Pancreas (tissue), 10 donors: ENCODE measurements around the gene MID1. TPM values are rescaled to one million over a fixed set of nuclear protein-coding genes. Genes with fewer than 3 reads are reported as not detected.

Source experiments
- ATAC-seq, 4 donors: fragments of 200-7000 bp; cut with Tn5 transposase; one replicate each; pipeline versions ENCODE4 v1.8.0 to v1.9.1; 2020; ENCODE audit warnings: mild to moderate bottlenecking in 4 of 4, moderate library complexity in 4 of 4
- DNase-seq, 6 donors: peaks; one replicate each; pipeline ENCODE4 v3.0.0-alpha.2; 2020
- FAIRE-seq: peaks from 2 replicates; lab custom pipeline; 2012; peaks lifted over from hg19 to GRCh38; lab: Jason Lieb, UNC
- H3K27ac ChIP-seq, 4 donors: fragments of 200-600 bp; sonication (generic); 1 replicate in 3 of 4; 2 replicates in 1 of 4; pipeline versions ENCODE4 v1.5.0 to v1.8.0; 2020
- H3K27me3 ChIP-seq, 4 donors: fragments of 200-600 bp; one replicate each; pipeline ENCODE4 v1.8.0; 2021
- H3K36me3 ChIP-seq, 3 donors: fragments of 200-600 bp; sonication (generic) in 1 of 3; one replicate each; pipeline versions ENCODE4 v1.5.0 to v1.8.0; 2020 to 2021
- H3K4me1 ChIP-seq, 3 donors: fragments of 200-600 bp; one replicate each; pipeline ENCODE4 v1.8.0; 2021
- H3K4me3 ChIP-seq, 4 donors: fragments of 200-600 bp; sonication (generic) in 2 of 4; one replicate each; pipeline versions ENCODE4 v1.5.0 to v1.8.0; 2020 to 2021
- H3K9me3 ChIP-seq, 4 donors: fragments of 200-600 bp; one replicate each; pipeline ENCODE4 v1.8.0; 2021
- WGBS, 2 donors: extraction: QIAGEN DNeasy Blood & Tissue Kit; methylation state at CpG; one replicate each; pipeline ENCODE4 v1.1.7; 2013; 5-methylcytosine and 5-hydroxymethylcytosine counted together
- intact Hi-C, 3 donors: fragments of 100-400 bp; cut with DNase I; formaldehyde crosslinking; loops; one replicate each; pipeline versions ENCODE4 v1.11.1 to v1.14.2; 2022
- polyA plus RNA-seq, 2 donors: library from polyadenylated mRNA; stranded (reverse); fragments of 200-250 nt; gene quantifications; one replicate each; pipeline ENCODE4 v1.2.3, GENCODE V29; 2013
- total RNA-seq, 6 donors: library from RNA; stranded (reverse); fragmentation: NEBNext Ultra II Directional in 4 of 6; extraction: Animal tissue kit (Norgen Biotek cat#: 25700) in 4 of 6; gene quantifications; one replicate each; pipeline versions ENCODE4 v1.2.1 to v1.2.4, GENCODE V29; 2021 to 2023
- TF ChIP-seq, protein P1 (sequence below), 4 donors: fragments of 200-600 bp; sonication (generic) in 3 of 4; IDR thresholded peaks; one replicate each; pipeline versions ENCODE4 v1.5.0 to v1.8.0; 2021; ENCODE audit warnings: antibody characterized with exemption in 4 of 4
- donor health status: healthy with polysubstance abuse.
- donor health status: DM: no; HTN: no; CAD: no; lungs with moderate emphysema.
- donor health status: DM: no; HTN: no; CAD: no.
- donor health status: control.
- donor health status: control.
- donor health status: Bipolar disorder and iron deficiency.
- donor health status: DM: yes; HTN: yes; CAD: no.
- donor health status: DM: no; HTN: no; CAD: no.
- donor health status: DM: no; HTN: no; CAD: no.
- donor health status: DM: yes; HTN: yes; CAD: no.

Gene MID1
- total and polyA plus RNA-seq, 8 donors, result 3.3 to 19.2 (median 5.1) TPM

DNA sequence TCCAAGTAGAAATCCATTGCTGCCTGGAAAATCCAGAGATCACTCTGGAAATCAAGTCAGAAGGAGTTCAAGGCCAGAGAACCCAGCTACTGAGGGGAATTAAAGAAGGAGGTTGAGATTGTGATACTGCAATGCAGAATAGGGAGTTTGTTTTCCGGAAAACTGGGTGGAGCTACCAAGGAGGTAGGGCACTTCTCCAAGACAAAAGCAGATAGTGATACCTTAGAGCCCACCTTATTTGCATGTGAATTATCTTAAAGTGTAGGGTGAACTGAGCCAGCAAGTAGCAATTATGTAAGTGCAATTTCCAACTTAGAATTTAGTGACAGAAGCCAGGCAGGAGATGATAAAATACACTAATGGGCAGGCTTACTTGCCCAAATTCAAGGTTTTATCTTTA lies 178.9 kb downstream of the MID1 start:
- Histone ChIP-seq H3K4me1 (no peaks in the 10 kb centered on the region), H3K27ac (no peak overlapping the region), H3K9me3 (no peaks in the 10 kb centered on the region), H3K36me3 (no peaks in the 10 kb centered on the region), H3K27me3 (peaks cover 0 to 3% (median under 1%) of the 10 kb centered on the region in 4 donors), H3K4me3 (no peak overlapping the region)
- WGBS, 2 donors, result 35 to 48% methylated on average over 1 of the region's 1 CpG
- TF ChIP-seq, protein P1, sequence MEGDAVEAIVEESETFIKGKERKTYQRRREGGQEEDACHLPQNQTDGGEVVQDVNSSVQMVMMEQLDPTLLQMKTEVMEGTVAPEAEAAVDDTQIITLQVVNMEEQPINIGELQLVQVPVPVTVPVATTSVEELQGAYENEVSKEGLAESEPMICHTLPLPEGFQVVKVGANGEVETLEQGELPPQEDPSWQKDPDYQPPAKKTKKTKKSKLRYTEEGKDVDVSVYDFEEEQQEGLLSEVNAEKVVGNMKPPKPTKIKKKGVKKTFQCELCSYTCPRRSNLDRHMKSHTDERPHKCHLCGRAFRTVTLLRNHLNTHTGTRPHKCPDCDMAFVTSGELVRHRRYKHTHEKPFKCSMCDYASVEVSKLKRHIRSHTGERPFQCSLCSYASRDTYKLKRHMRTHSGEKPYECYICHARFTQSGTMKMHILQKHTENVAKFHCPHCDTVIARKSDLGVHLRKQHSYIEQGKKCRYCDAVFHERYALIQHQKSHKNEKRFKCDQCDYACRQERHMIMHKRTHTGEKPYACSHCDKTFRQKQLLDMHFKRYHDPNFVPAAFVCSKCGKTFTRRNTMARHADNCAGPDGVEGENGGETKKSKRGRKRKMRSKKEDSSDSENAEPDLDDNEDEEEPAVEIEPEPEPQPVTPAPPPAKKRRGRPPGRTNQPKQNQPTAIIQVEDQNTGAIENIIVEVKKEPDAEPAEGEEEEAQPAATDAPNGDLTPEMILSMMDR (IDR thresholded peaks at IDR 0.05), result no peak
- ATAC-seq (no peak), DNase-seq (no peak), FAIRE-seq (no peak)
- intact Hi-C loops, result no loop called here

DNA sequence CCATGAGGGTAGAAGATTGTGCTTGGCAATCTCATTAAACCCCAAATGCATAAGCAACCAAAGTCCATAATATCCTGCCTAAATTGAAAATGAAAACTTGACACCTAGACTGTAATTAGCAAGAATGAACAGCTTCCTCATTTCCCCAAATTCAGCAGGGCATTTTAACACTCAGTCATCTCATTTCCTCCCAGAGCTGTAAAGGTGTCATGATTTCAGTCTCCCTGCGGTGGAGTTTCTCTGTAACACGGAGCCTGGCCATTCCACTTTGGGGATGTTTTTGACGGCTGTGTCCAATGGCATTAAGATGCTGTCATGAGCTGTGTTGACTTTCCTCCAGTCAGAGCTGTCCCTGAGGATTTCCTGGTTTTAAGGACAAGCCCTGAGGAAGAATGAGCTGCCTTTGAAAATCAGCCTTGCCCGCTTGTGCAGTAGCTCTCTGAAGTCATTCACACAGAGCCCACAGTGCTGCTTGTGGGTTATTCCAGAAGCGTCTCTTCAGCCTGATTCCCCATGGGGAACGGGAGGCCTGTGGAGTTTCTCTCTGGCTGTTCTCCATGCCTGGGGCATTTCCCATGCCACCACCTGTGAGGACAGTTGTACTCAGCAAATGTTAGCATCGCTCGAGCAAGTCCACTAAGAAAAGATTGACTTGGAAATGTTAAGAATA lies 187.0 kb downstream of the MID1 start:
- ATAC-seq (no peak), DNase-seq (no peak), FAIRE-seq (no peak)
- no peak overlapping the region for H3K27ac ChIP-seq
- WGBS, 2 donors, result 73 to 79% methylated on average over 8 of the region's 8 CpGs
- H3K9me3 ChIP-seq, result no peaks in the 10 kb centered on the region
- intact Hi-C loops, result no loop called here
- TF ChIP-seq, protein P1 (IDR thresholded peaks at IDR 0.05), result no peak
- peaks cover 0 to 5% (median 3%) of the 10 kb centered on the region in 4 donors for H3K27me3 ChIP-seq
- H3K4me3 ChIP-seq, result no peak overlapping the region
- H3K36me3 ChIP-seq, result no peaks in the 10 kb centered on the region
- no peaks in the 10 kb centered on the region for H3K4me1 ChIP-seq

- ATAC-seq (no peak), DNase-seq (no peak), FAIRE-seq (no peak)
- TF ChIP-seq, protein P1 (IDR thresholded peaks at IDR 0.05), result no peak
- WGBS, 2 donors, result 53 to 68% methylated on average over 5 of the region's 5 CpGs
- Histone ChIP-seq H3K4me3 (no peak overlapping the region), H3K4me1 (no peaks in the 10 kb centered on the region), H3K36me3 (no peaks in the 10 kb centered on the region), H3K9me3 (no peaks in the 10 kb centered on the region), H3K27ac (no peak overlapping the region), H3K27me3 (peaks cover 0 to 5% (median 1%) of the 10 kb centered on the region in 4 donors)
- intact Hi-C loops, result no loop called here
These were observed 190.5 kb downstream of the MID1 start for GRCh38 chrX:10429908-10430307.

GRCh38 chrX:10427249-10427648 lies 193.1 kb downstream of the MID1 start:
- DNase-seq, result no peak
- no peak overlapping the region for H3K27ac ChIP-seq
- H3K4me1 ChIP-seq, result no peaks in the 10 kb centered on the region
- H3K9me3 ChIP-seq, result no peaks in the 10 kb centered on the region
- no peak for FAIRE-seq
- peaks cover 0 to 4% (median 1%) of the 10 kb centered on the region in 4 donors for H3K27me3 ChIP-seq
- intact Hi-C loops, result no loop called here
- no peak for ATAC-seq
- no peak overlapping the region for H3K4me3 ChIP-seq
- TF ChIP-seq, protein P1 (IDR thresholded peaks at IDR 0.05), result no peak
- H3K36me3 ChIP-seq, result no peaks in the 10 kb centered on the region

- ATAC-seq (no peak), DNase-seq (no peak), FAIRE-seq (no peak)
- Histone ChIP-seq H3K4me1 (no peaks in the 10 kb centered on the region), H3K27ac (no peak overlapping the region), H3K27me3 (no peaks in the 10 kb centered on the region), H3K36me3 (no peaks in the 10 kb centered on the region), H3K4me3 (no peak overlapping the region), H3K9me3 (no peaks in the 10 kb centered on the region)
- TF ChIP-seq, protein P1 (IDR thresholded peaks at IDR 0.05), result no peak
- intact Hi-C loops, result no loop called here
- 51 to 61% methylated on average over 4 of the region's 4 CpGs for WGBS, 2 donors
These were observed 196.7 kb downstream of the MID1 start for GRCh38 chrX:10423716-10424115.
